ENCODE results near the gene SEMA3D.
A peak's percentile ranks its signal among the peaks of the same experiment; 100 is the strongest.

Gene SEMA3D

DNA sequence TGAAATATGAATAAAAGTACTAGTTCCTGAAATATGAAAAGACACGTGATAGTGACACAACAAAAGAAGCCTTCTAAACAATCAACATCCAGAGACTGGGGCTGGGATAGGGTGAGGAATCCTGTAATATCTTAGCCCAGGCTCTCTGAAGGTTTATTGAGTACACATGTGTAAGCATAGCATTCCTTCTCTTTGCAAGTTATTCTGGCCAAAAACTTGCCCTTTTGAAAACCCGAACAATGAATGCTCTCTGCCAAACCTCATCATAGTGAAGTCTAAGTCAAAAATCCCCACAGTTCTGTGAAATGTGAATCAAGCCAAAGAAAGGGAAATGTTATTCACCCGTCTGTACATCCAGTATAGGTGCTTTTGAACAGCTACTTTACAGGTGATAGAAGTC lies 11.6 kb downstream of the SEMA3D start:
- Histone ChIP-seq H3K4me1 (peaks cover 6% of the 10 kb centered on the region), H3K9me3 (peaks cover 5% of the 10 kb centered on the region; the same call in 1 of the 2 replicates), H3K4me3 (no peak overlapping the region), H3K27me3 (ENCODE audit: low read depth) (no peaks in the 10 kb centered on the region), H3K36me3 (replicated peaks) (no peaks in the 10 kb centered on the region)
- no peak for DNase-seq (ENCODE audit: low spot score in 2 of 2)
- in situ Hi-C loops (cut with MboI; ENCODE audit: low sequenced_read_pairs): no loop called here

DNA sequence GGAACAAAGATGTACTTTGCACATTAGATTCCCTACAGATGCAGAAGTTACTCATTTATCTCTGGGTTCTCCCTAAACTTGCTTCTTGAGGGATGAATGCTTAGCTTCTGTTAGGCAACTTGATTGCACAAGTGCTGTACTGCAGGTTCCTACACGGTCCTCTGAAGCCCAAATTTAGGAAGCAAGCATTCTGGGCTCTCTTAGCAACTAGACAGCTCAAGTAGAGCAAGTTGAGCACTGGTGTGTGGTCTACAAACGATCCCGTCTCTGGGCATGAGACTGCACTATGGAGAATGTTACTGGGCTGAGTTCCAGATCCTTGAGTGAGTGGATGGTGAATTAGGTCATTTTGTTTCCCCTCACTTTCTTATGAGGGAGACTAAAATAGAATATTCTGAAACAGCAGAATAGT lies 14.3 kb downstream of the SEMA3D start:
- no peak for DNase-seq (ENCODE audit: low spot score in 2 of 2)
- H3K27me3 ChIP-seq (ENCODE audit: low read depth): no peaks in the 10 kb centered on the region

DNA sequence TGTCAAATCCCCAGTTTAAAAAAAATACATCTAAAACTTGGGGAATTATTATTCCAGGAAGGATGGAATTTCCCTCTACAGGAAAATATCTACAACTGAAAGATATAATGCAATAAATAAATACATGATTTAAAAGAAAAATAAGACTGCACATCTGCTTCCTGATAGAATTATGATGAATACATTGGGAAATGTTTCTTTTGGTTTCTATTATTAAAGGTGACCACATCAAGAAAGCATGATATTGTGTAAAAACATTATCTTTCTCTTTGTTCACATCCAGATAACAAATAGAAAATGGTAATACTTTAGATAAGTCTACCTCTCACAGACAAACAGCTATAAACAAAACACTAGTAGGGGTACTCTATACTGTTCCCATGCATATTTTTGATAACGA lies 19.2 kb downstream of the SEMA3D start:
- no peak overlapping the region for H3K4me3 ChIP-seq
- H3K9me3 ChIP-seq: no peaks in the 10 kb centered on the region
- no peak for DNase-seq (ENCODE audit: low spot score in 2 of 2)
- in situ Hi-C loops (cut with MboI; ENCODE audit: low sequenced_read_pairs): no loop called here
- H3K27me3 ChIP-seq (ENCODE audit: low read depth): no peaks in the 10 kb centered on the region
- H3K36me3 ChIP-seq (replicated peaks): no peaks in the 10 kb centered on the region
- no peaks in the 10 kb centered on the region for H3K4me1 ChIP-seq

More for the DNA sequence above, 14.3 kb downstream of the SEMA3D start:
- no peak overlapping the region for H3K4me3 ChIP-seq
- in situ Hi-C loops (cut with MboI; ENCODE audit: low sequenced_read_pairs): no loop called here
- H3K36me3 ChIP-seq (replicated peaks): no peaks in the 10 kb centered on the region
- H3K4me1 ChIP-seq: peaks cover 6% of the 10 kb centered on the region
- no peaks in the 10 kb centered on the region for H3K9me3 ChIP-seq

DNA sequence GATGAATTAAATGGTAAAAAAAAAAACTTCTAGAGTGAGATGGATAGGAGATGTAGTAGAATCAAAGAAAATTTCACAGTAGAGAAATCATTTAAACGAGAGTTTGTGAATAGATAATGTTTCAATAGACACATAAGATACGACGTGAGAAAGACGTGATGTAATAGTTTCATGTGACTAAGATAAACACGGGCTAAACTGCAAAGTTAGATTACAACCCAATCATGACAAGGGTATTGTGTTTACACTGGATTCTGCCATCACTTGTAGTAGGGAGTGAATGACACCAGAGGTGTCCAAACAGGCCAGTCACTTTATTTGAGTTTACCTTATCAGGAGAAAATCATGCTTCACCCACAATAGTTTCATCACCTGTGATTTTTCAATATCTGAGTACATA lies 21.6 kb downstream of the SEMA3D start:
- no peaks in the 10 kb centered on the region for H3K9me3 ChIP-seq
- H3K36me3 ChIP-seq (replicated peaks): no peaks in the 10 kb centered on the region
- no peak for DNase-seq (ENCODE audit: low spot score in 2 of 2)
- in situ Hi-C loops (cut with MboI; ENCODE audit: low sequenced_read_pairs): no loop called here
- H3K4me3 ChIP-seq: no peak overlapping the region
- 0 out of 2 replicates have a peak, but pooled peaks cover under 1% of the 10 kb centered on the region for H3K4me1 ChIP-seq
- no peaks in the 10 kb centered on the region for H3K27me3 ChIP-seq (ENCODE audit: low read depth)

DNA sequence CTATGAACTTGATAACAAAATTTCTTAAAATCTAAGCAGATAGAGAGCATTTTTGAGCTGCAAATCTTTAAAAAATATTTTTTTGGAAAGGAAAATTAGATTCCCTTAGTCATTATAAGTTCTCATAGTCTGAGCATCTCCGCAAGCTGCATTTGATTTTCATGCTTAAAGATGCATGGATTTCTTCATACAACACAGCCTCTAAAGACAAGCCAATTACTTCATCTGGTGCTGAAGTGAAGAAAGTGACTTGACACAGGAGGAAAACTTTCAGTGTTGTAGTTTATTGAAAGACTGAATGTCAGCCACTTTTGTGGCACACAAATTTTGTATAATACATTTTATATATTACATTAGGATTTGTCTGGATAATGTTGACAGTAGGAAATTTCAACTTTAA lies 22.5 kb downstream of the SEMA3D start:
- Histone ChIP-seq H3K4me1 (peaks cover 3% of the 10 kb centered on the region; the same call in 1 of the 2 replicates), H3K27me3 (ENCODE audit: low read depth) (no peaks in the 10 kb centered on the region), H3K36me3 (replicated peaks) (no peaks in the 10 kb centered on the region), H3K4me3 (no peak overlapping the region), H3K9me3 (no peaks in the 10 kb centered on the region)
- in situ Hi-C loops (cut with MboI; ENCODE audit: low sequenced_read_pairs): no loop called here
- no peak for DNase-seq (ENCODE audit: low spot score in 2 of 2)

DNA sequence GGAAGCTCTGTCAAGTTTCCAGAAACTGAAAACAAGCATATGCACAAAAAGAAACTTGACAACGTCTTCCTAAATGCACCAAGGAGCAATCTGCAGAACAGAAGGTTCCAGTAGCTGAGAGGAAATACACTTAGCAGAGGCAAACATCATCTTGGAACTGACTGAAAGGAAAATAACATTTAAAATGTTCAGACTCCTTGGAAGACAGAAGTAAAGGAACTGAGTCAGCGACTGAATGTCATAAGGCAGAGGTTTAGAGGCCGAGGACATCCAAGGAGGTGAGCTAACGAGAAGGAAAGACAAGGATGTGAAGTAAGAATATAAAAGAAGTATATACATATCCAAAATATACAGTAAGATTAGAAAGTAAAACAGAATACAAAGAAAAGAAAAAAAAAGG lies 24.1 kb downstream of the SEMA3D start:
- H3K4me3 ChIP-seq: no peak overlapping the region
- in situ Hi-C loops (cut with MboI; ENCODE audit: low sequenced_read_pairs): no loop called here
- no peaks in the 10 kb centered on the region for H3K36me3 ChIP-seq (replicated peaks)
- peaks cover 6% of the 10 kb centered on the region for H3K4me1 ChIP-seq
- H3K9me3 ChIP-seq: no peaks in the 10 kb centered on the region
- no peaks in the 10 kb centered on the region for H3K27me3 ChIP-seq (ENCODE audit: low read depth)
- no peak for DNase-seq (ENCODE audit: low spot score in 2 of 2)

DNA sequence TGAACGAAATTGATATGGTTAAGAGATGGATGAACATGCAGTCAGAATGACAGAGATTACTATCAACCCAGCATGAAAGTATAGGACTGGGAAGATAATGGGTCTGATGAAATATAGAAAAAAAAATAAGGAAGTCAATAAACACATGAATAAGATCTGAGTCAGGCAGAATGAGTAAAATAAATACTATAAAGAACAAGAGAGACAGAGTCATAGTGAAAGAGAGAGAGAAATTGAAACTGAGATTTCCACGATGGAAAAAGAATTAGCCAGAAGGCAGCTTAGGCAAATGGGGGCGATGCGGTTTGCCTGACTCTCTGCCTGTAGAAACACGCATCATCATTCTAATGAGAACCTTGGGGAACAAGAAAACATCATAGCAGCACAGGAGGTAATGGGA lies 26.6 kb downstream of the SEMA3D start:
- Histone ChIP-seq H3K36me3 (replicated peaks) (no peaks in the 10 kb centered on the region), H3K4me1 (peaks cover 27% of the 10 kb centered on the region), H3K4me3 (no peak overlapping the region), H3K27me3 (ENCODE audit: low read depth) (no peaks in the 10 kb centered on the region), H3K9me3 (no peaks in the 10 kb centered on the region)
- in situ Hi-C loops (cut with MboI; ENCODE audit: low sequenced_read_pairs): no loop called here
- no peak for DNase-seq (ENCODE audit: low spot score in 2 of 2)

DNA sequence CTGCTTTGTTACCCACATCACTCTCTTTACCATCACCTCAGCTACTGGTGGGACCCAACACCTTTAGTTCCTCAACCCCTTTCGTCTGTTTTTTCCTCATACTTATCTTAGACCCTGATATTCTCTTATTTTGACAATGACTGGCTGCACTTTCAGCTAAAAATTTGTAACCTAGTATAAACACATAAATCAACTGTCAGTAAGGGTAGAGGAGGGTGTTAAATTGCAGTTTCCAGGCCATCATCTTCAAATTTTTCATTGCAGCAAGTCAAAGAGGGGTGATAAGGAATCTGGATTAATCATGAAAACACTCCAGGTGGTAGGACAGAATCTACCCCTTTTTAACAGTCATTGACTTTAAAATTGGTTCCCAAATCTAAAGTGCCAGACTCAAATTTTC lies 27.9 kb downstream of the SEMA3D start:
- no peaks in the 10 kb centered on the region for H3K27me3 ChIP-seq (ENCODE audit: low read depth)
- H3K4me1 ChIP-seq: peaks cover 37% of the 10 kb centered on the region
- in situ Hi-C loops (cut with MboI; ENCODE audit: low sequenced_read_pairs): no loop called here
- DNase-seq (ENCODE audit: low spot score in 2 of 2): no peak
- H3K9me3 ChIP-seq: no peaks in the 10 kb centered on the region
- no peak overlapping the region for H3K4me3 ChIP-seq
- H3K36me3 ChIP-seq (replicated peaks): no peaks in the 10 kb centered on the region

DNA sequence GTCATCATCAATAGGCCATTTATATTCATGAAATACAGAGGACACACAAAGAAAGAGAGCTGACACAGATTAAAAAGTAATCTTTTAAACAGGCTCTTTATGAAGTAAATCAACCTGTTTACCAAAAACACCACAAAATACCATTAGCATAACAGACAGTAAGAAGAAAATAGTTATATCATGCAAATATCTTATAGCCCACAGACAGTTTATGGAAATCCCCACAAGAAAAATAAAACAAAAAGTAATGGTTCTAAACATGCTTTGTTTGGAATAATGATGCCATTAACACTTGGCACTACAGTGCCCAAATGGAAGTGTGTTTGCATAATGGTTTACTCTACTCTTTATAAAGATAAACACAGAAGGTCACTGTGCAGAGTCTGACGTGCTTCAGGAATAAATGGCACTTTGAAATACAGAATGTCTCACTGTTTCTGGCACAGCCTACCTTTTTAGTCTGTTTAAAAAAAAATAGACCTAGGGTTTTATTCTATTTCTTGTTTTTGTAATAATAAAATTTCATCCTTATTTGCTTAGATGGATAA lies 30.1 kb downstream of the SEMA3D start:
- in situ Hi-C loops (cut with MboI; ENCODE audit: low sequenced_read_pairs): no loop called here
- no peaks in the 10 kb centered on the region for H3K36me3 ChIP-seq (replicated peaks)

DNA sequence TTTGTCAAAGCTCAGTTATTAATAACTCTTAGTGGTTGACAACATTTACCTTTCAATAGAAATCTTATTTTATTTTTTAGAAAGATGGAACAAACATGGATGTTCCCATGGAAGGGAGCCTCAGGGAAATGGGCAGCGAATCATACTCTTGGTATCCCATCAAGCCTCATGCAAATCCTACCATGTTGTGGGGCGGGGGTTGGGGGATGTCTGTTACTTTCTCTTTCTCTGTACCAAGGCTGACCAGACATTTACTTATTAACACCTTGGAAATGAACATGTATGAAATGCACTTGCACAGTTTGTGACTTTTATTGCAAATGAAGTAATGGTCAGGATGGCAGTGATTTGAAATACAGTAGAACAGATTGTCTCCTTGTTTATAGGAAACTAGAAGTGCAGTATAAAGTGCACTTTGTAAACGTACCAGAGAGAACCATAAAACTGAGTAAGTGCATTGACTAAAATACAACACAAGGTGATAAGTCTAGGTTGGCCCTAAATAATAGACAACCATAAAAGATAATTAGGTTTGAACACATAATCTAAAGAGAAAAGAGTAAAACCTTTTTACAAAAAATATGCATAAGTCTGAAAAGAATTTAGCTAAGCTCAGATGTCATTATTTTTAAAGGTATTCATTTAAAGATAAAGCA lies 32.4 kb downstream of the SEMA3D start:
- Histone ChIP-seq H3K27me3 (ENCODE audit: low read depth) (no peaks in the 10 kb centered on the region), H3K36me3 (replicated peaks) (no peaks in the 10 kb centered on the region), H3K4me3 (no peak overlapping the region), H3K4me1 (peaks cover 50% of the 10 kb centered on the region), H3K9me3 (no peaks in the 10 kb centered on the region)
- in situ Hi-C loops (cut with MboI; ENCODE audit: low sequenced_read_pairs): no loop called here
- peak; percentile 71 to 84 for DNase-seq (ENCODE audit: low spot score in 2 of 2)

More for the DNA sequence above, 30.1 kb downstream of the SEMA3D start:
- peaks cover 40% of the 10 kb centered on the region for H3K4me1 ChIP-seq
- no peak overlapping the region for H3K4me3 ChIP-seq
- H3K9me3 ChIP-seq: no peaks in the 10 kb centered on the region
- DNase-seq (ENCODE audit: low spot score in 2 of 2): peak; percentile 37 to 95
- H3K27me3 ChIP-seq (ENCODE audit: low read depth): no peaks in the 10 kb centered on the region

DNA sequence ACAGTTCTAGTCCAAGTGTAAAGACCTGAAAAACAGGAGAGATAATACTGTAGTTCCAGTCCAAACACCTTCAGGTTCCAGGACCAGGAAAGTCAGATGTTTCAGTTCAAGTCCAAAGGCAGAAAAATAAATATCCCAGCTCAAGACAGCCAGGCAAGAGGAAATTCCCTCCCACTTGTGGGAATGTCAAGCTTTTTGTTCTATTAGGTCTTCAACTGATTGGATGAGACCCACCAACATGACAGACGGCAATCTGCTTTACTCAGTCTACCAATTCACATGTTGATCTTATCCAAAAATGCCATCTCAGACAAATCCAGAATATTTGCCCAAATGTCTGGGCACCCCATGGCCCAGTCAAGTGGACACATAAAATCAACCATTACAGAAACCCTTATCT lies 33.1 kb downstream of the SEMA3D start:
- DNase-seq (ENCODE audit: low spot score in 2 of 2): no peak
- Histone ChIP-seq H3K27me3 (ENCODE audit: low read depth) (no peaks in the 10 kb centered on the region), H3K36me3 (replicated peaks) (no peaks in the 10 kb centered on the region), H3K9me3 (no peaks in the 10 kb centered on the region), H3K4me3 (no peak overlapping the region), H3K4me1 (peaks cover 50% of the 10 kb centered on the region)
- in situ Hi-C loops (cut with MboI; ENCODE audit: low sequenced_read_pairs): no loop called here

DNA sequence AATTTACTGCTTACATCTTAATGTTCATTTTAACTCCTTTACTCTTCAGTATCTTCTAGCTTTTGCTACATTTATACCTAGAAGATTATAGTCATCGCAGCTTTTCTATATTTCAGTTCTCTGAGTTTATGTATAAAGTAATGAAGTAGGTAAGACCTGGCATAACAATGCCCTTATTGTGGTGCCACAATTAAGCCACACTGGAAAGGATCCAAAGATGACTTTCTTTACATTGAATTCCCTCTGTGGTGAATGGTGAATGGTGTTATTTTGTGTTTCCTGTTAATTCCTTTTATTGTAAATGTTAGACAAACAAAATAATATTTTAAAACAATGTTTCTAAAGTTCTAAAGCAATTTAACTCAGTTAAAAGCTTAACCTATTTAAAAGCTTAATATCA lies 36.2 kb downstream of the SEMA3D start:
- no peaks in the 10 kb centered on the region for H3K36me3 ChIP-seq (replicated peaks)
- no peak overlapping the region for H3K4me3 ChIP-seq
- H3K4me1 ChIP-seq: peaks cover 29% of the 10 kb centered on the region
- no peaks in the 10 kb centered on the region for H3K27me3 ChIP-seq (ENCODE audit: low read depth)
- in situ Hi-C loops (cut with MboI; ENCODE audit: low sequenced_read_pairs): no loop called here
- DNase-seq (ENCODE audit: low spot score in 2 of 2): peak; percentile 15 to 63
- H3K9me3 ChIP-seq: no peaks in the 10 kb centered on the region

DNA sequence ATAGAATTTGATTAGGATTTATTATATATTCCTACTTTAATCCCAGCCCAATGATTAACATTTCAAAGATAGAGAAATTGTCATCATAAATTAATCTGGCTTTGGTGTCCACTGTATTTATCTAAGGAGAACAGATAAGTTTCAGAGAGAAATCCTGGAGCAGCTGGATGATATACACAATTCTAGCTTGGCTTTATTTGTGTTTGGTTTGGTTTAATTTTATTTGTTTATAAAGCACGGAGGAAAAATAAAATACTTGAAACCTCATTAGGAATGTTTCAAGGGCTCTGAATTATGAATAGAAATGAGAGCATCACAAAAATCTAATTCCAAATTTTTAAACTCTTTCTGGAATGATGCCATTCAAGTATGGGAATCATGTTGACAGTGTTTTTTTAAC lies 42.1 kb downstream of the SEMA3D start:
- in situ Hi-C loops (cut with MboI; ENCODE audit: low sequenced_read_pairs): no loop called here

DNA sequence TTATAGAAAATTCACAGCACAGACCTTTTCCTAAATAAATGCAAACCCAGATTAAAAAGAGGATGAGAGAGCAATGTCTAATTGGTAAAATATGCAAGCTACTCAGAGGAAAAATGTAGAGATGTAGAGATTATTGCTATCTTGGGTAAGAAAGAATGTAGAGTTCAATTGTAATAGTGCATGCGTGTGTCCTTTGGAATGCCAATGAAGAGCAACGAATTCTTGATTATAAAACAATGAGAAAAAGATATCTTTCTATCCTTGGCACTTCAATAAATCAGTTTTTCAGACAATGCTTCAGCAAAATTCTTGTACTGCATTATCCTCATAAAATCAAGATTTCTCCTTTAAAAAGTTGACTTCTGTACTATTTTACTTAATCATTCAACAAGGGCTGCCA lies 50.9 kb downstream of the SEMA3D start:
- Histone ChIP-seq H3K27me3 (ENCODE audit: low read depth) (no peaks in the 10 kb centered on the region), H3K4me1 (peaks cover 9% of the 10 kb centered on the region), H3K4me3 (no peak overlapping the region), H3K36me3 (replicated peaks) (no peaks in the 10 kb centered on the region), H3K9me3 (no peaks in the 10 kb centered on the region)
- no peak for DNase-seq (ENCODE audit: low spot score in 2 of 2)
- in situ Hi-C loops (cut with MboI; ENCODE audit: low sequenced_read_pairs): no loop called here

More for the DNA sequence above, 42.1 kb downstream of the SEMA3D start:
- Histone ChIP-seq H3K27me3 (ENCODE audit: low read depth) (no peaks in the 10 kb centered on the region), H3K36me3 (replicated peaks) (no peaks in the 10 kb centered on the region), H3K9me3 (no peaks in the 10 kb centered on the region), H3K4me1 (no peaks in the 10 kb centered on the region), H3K4me3 (no peak overlapping the region)
- DNase-seq (ENCODE audit: low spot score in 2 of 2): no peak

DNA sequence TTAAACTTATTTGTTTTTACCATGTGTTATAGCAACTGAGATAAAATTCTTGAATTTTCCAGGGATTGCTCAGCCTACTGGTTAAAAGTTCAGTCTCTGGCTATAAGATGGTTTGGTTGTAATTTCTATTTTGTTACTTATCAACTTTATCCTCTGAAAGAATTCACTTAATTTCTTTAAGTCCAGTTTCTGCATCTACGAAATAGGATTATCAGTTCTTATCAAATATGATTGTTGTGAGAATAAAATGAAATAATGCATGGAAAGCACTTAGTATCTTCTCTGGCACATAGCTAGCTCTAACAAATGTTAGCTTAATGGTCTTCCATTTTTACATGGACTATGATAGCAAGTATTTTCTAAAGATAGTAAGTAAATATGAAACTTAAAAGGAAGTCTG lies 53.3 kb downstream of the SEMA3D start:
- H3K4me1 ChIP-seq: peaks cover 9% of the 10 kb centered on the region
- in situ Hi-C loops (cut with MboI; ENCODE audit: low sequenced_read_pairs): no loop called here
- DNase-seq (ENCODE audit: low spot score in 2 of 2): no peak
- H3K4me3 ChIP-seq: no peak overlapping the region
- H3K27me3 ChIP-seq (ENCODE audit: low read depth): no peaks in the 10 kb centered on the region
- H3K36me3 ChIP-seq (replicated peaks): no peaks in the 10 kb centered on the region
- no peaks in the 10 kb centered on the region for H3K9me3 ChIP-seq
